Measurements from ENCODE around the gene MAPK4.
"Not testable (repeated sequence)": the region's sequence is repeated elsewhere in the genome, so short reads cannot be mapped to it uniquely, and the experiment has no call there.

MAPK4 gene

GRCh38 chr18:50697509-50697908 lies 137.6 kb downstream of the MAPK4 start:
- TF ChIP-seq SUZ12 (IDR thresholded peaks at IDR 0.05; ENCODE audit: extremely low read depth, insufficient read depth, insufficient read length) (no peak), YY1 (IDR thresholded peaks at IDR 0.05; ENCODE audit: insufficient read depth, insufficient read length) (no peak), ZNF274 (IDR thresholded peaks at IDR 0.05; ENCODE audit: low read depth, low read length) (no peak)
- no peak for DNase-seq (ENCODE audit: low read depth, low spot score)
- H3K9me3 ChIP-seq (ENCODE audit: insufficient read depth, low read length): no peaks in the 10 kb centered on the region

GRCh38 chr18:50700245-50701165 lies 140.6 kb downstream of the MAPK4 start:
- H3K9ac ChIP-seq (ENCODE audit: insufficient read length, low read depth): no peak overlapping the region
- no peaks in the 10 kb centered on the region for H3K36me3 ChIP-seq (ENCODE audit: insufficient read depth, insufficient read length, low read length)
- H3K4me1 ChIP-seq (ENCODE audit: insufficient read depth, insufficient read length): peaks cover 3% of the 10 kb centered on the region
- DNase-seq (ENCODE audit: low read depth, low spot score): no peak
- no peaks in the 10 kb centered on the region for H3K9me3 ChIP-seq (ENCODE audit: insufficient read depth, low read length)
- TF ChIP-seq ZNF274 (IDR thresholded peaks at IDR 0.05; ENCODE audit: low read depth, low read length): no peak
- TF ChIP-seq SUZ12 (IDR thresholded peaks at IDR 0.05; ENCODE audit: extremely low read depth, insufficient read depth, insufficient read length): no peak
- H3K27me3 ChIP-seq (ENCODE audit: insufficient read depth, insufficient read length): no peaks in the 10 kb centered on the region
- no peak overlapping the region for H3K4me3 ChIP-seq (ENCODE audit: insufficient read length, low read depth)

More at GRCh38 chr18:50697509-50697908, 137.6 kb downstream of the MAPK4 start:
- Histone ChIP-seq H3K4me1 (ENCODE audit: insufficient read depth, insufficient read length) (peaks cover 3% of the 10 kb centered on the region), H3K9ac (ENCODE audit: insufficient read length, low read depth) (no peak overlapping the region), H3K36me3 (ENCODE audit: insufficient read depth, insufficient read length, low read length) (no peaks in the 10 kb centered on the region), H3K27me3 (ENCODE audit: insufficient read depth, insufficient read length) (no peaks in the 10 kb centered on the region), H3K4me3 (ENCODE audit: insufficient read length, low read depth) (no peak overlapping the region)

- no peak for TF ChIP-seq SUZ12 (IDR thresholded peaks at IDR 0.05; ENCODE audit: extremely low read depth, insufficient read depth, insufficient read length)
- no peak for TF ChIP-seq ZNF274 (IDR thresholded peaks at IDR 0.05; ENCODE audit: low read depth, low read length)
- no peak for TF ChIP-seq YY1 (IDR thresholded peaks at IDR 0.05; ENCODE audit: insufficient read depth, insufficient read length)
- H3K36me3 ChIP-seq (ENCODE audit: insufficient read depth, insufficient read length, low read length): no peaks in the 10 kb centered on the region
- no peak overlapping the region for H3K4me3 ChIP-seq (ENCODE audit: insufficient read length, low read depth)
- no peak overlapping the region for H3K9ac ChIP-seq (ENCODE audit: insufficient read length, low read depth)
- no peaks in the 10 kb centered on the region for H3K27me3 ChIP-seq (ENCODE audit: insufficient read depth, insufficient read length)
- no peaks in the 10 kb centered on the region for H3K4me1 ChIP-seq (ENCODE audit: insufficient read depth, insufficient read length)
- no peaks in the 10 kb centered on the region for H3K9me3 ChIP-seq (ENCODE audit: insufficient read depth, low read length)
- no peak for DNase-seq (ENCODE audit: low read depth, low spot score)
These were observed 144.6 kb downstream of the MAPK4 start for GRCh38 chr18:50704357-50704940.

GRCh38 chr18:50706199-50706598 lies 146.3 kb downstream of the MAPK4 start:
- no peak overlapping the region for H3K4me3 ChIP-seq (ENCODE audit: insufficient read length, low read depth)
- H3K9ac ChIP-seq (ENCODE audit: insufficient read length, low read depth): no peak overlapping the region
- no peaks in the 10 kb centered on the region for H3K27me3 ChIP-seq (ENCODE audit: insufficient read depth, insufficient read length)
- H3K4me1 ChIP-seq (ENCODE audit: insufficient read depth, insufficient read length): peaks cover 3% of the 10 kb centered on the region
- no peaks in the 10 kb centered on the region for H3K9me3 ChIP-seq (ENCODE audit: insufficient read depth, low read length)
- TF ChIP-seq ZNF274 (IDR thresholded peaks at IDR 0.05; ENCODE audit: low read depth, low read length): no peak
- TF ChIP-seq YY1 (IDR thresholded peaks at IDR 0.05; ENCODE audit: insufficient read depth, insufficient read length): no peak
- no peak for TF ChIP-seq SUZ12 (IDR thresholded peaks at IDR 0.05; ENCODE audit: extremely low read depth, insufficient read depth, insufficient read length)
- DNase-seq (ENCODE audit: low read depth, low spot score): no peak
- no peaks in the 10 kb centered on the region for H3K36me3 ChIP-seq (ENCODE audit: insufficient read depth, insufficient read length, low read length)

DNA sequence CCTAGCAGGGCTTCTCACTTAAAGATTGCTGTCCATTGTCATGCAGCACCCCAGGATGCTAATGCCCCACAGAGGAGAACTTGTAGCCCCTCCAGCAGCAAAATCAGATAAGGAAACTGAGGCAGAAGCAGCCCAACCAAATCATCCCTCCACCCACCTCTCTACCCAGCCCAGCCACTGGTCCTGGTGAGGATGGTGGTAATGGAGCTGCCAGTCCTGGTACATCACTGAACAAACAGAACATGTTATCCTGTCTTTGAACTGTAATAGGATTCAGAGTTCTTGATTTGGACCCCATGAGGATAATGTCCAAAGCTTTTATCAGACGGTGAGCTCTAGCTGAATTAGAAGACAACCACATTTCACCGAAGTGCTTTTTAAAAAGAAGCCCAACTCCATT lies 146.8 kb downstream of the MAPK4 start:
- Histone ChIP-seq H3K36me3 (ENCODE audit: insufficient read depth, insufficient read length, low read length) (no peaks in the 10 kb centered on the region), H3K27me3 (ENCODE audit: insufficient read depth, insufficient read length) (no peaks in the 10 kb centered on the region), H3K4me1 (ENCODE audit: insufficient read depth, insufficient read length) (peaks cover 6% of the 10 kb centered on the region), H3K4me3 (ENCODE audit: insufficient read length, low read depth) (no peak overlapping the region), H3K9ac (ENCODE audit: insufficient read length, low read depth) (no peak overlapping the region), H3K9me3 (ENCODE audit: insufficient read depth, low read length) (no peaks in the 10 kb centered on the region)
- DNase-seq (ENCODE audit: low read depth, low spot score): no peak
- TF ChIP-seq YY1 (IDR thresholded peaks at IDR 0.05; ENCODE audit: insufficient read depth, insufficient read length) (no peak), SUZ12 (IDR thresholded peaks at IDR 0.05; ENCODE audit: extremely low read depth, insufficient read depth, insufficient read length) (no peak), ZNF274 (IDR thresholded peaks at IDR 0.05; ENCODE audit: low read depth, low read length) (no peak)

DNA sequence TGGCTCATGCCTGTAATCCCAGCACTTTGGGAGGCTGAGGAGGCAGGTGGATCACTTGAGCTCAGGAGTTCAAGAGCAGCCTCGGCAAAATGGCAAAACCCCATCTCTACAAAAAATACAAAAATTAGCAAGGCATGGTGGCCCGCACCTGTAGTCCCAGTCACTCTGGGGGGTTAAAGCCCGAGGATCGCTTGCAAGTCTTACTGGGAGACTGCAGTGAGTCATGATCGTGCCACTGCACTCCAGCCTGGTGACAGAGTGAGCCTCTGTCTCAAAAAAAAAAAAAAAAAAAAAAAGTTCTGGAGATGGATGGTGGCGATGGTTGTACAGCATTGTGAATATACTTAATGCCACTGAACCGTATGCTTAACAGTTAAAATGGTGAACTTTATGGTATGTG lies 147.4 kb downstream of the MAPK4 start:
- not testable (repeated sequence) for H3K27me3 ChIP-seq (ENCODE audit: insufficient read depth, insufficient read length); H3K9me3 ChIP-seq (ENCODE audit: insufficient read depth, low read length); H3K9ac ChIP-seq (ENCODE audit: insufficient read length, low read depth); H3K36me3 ChIP-seq (ENCODE audit: insufficient read depth, insufficient read length, low read length); DNase-seq (ENCODE audit: low read depth, low spot score); H3K4me3 ChIP-seq (ENCODE audit: insufficient read length, low read depth)
- peaks cover 11% of the 10 kb centered on the region for H3K4me1 ChIP-seq (ENCODE audit: insufficient read depth, insufficient read length)

- H3K9me3 ChIP-seq (ENCODE audit: insufficient read depth, low read length): no peaks in the 10 kb centered on the region
- no peak overlapping the region for H3K4me3 ChIP-seq (ENCODE audit: insufficient read length, low read depth)
- H3K27me3 ChIP-seq (ENCODE audit: insufficient read depth, insufficient read length): no peaks in the 10 kb centered on the region
- H3K9ac ChIP-seq (ENCODE audit: insufficient read length, low read depth): no peak overlapping the region
- no peaks in the 10 kb centered on the region for H3K36me3 ChIP-seq (ENCODE audit: insufficient read depth, insufficient read length, low read length)
- TF ChIP-seq SUZ12 (IDR thresholded peaks at IDR 0.05; ENCODE audit: extremely low read depth, insufficient read depth, insufficient read length): no peak
- TF ChIP-seq ZNF274 (IDR thresholded peaks at IDR 0.05; ENCODE audit: low read depth, low read length): no peak
- TF ChIP-seq YY1 (IDR thresholded peaks at IDR 0.05; ENCODE audit: insufficient read depth, insufficient read length): no peak
- H3K4me1 ChIP-seq (ENCODE audit: insufficient read depth, insufficient read length): peaks cover 11% of the 10 kb centered on the region
- no peak for DNase-seq (ENCODE audit: low read depth, low spot score)
These were observed 148.1 kb downstream of the MAPK4 start for GRCh38 chr18:50707855-50708469.

Measured in NT2/D1 (cell line).